ENCODE measurements around the gene AKR7A3.
A peak's percentile ranks its signal among the peaks of the same experiment; 100 is the strongest.
"Not testable (repeated sequence)": the region's sequence is repeated elsewhere in the genome, so short reads cannot be mapped to it uniquely, and the experiment has no call there.

DNA sequence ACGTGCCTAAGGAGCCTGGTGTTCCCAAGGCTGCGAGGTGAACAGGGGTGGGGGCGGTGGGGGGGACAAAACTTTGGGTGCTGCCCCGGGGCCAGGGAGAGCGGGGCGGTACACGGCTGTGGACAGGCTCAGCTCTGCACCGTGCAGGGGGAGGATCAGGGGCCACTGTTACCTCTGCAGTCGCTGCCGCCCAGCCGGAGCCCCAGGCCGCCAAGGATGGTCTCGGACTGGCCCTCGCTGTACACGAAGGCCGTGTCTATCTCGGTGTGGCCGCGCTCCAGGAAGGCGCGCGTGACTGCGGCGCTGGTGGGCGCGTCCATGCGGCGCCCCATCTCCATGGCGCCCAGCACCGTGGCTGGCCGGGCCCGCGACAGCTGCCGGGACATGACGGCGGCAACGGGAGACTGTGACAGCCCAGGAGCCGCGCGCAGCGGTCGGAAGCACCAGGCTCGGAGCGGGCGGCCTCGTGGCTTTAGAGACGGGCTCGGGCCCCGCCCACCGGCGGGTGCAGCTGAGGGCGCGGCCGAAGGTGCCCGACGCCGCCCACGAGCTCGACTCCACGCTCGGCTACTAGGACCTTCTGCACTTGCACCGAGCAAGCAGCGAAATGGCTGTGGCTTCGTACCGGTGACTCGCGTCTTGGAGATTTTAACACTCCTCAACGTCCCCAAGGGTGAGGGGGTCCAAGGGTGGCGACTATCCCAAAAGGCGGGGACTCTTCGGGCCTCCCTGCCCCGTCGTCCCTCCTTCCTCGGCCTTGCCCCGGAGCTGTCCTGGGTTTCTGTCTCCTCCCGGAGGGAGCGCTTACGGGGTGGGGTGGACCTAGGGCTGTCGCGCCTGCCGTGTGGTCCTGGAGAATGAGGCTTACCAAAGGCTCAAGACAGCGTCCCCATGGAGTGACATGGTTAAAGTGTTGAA, at the start of gene AKR7A3:
- TF ChIP-seq CTCF (IDR thresholded peaks at IDR 0.05), result not testable (repeated sequence)
- TF ChIP-seq POLR2A (IDR thresholded peaks at IDR 0.05), result peak; percentile 50

All from right lobe of liver (tissue), 4 donors.